Stomach (tissue), 9 donors: ENCODE data around the gene DOCK2. TPM values are rescaled to one million over a fixed set of nuclear protein-coding genes. Genes with fewer than 3 reads are reported as not detected.

ENCODE experiments used
- DNase-seq, 2 donors: peaks; one replicate each; pipeline versions ENCODE4 v3.0.0 to v3.0.0-alpha.2; 2013 to 2019
- H3K27ac ChIP-seq, 5 donors: fragments of 200-600 bp in 4 of 5; sonication (generic) in 4 of 5; one replicate each; pipeline ENCODE4 v1.5.1; 2013 to 2019; ENCODE audit warnings: mild to moderate bottlenecking in 1 of 5, moderate library complexity in 1 of 5
- H3K27me3 ChIP-seq, 3 donors: fragments of 200-600 bp; sonication (generic); one replicate each; pipeline ENCODE4 v1.5.1; 2017 to 2019; ENCODE audit warnings: mixed run types in 1 of 3
- H3K36me3 ChIP-seq, 4 donors: fragments of 200-600 bp; sonication (generic); 1 replicate in 3 of 4; 2 replicates in 1 of 4; pipeline ENCODE4 v1.5.1; 2016 to 2019
- H3K4me1 ChIP-seq, 4 donors: fragments of 200-600 bp; sonication (generic); one replicate each; pipeline ENCODE4 v1.5.1; 2016 to 2019
- H3K4me3 ChIP-seq, 4 donors: fragments of 200-600 bp; sonication (generic) in 3 of 4; one replicate each; pipeline ENCODE4 v1.5.1; 2016 to 2019; ENCODE audit warnings: mild to moderate bottlenecking in 1 of 4
- H3K9me3 ChIP-seq, 4 donors: fragments of 200-600 bp; sonication (generic); one replicate each; pipeline ENCODE4 v1.5.1; 2016 to 2019
- EP300 ChIP-seq: sonication (generic); formaldehyde crosslinking; IDR thresholded peaks from one replicate; pipeline ENCODE4 v1.6.1; 2017; ENCODE audit warnings: antibody characterized with exemption
- POLR2A ChIP-seq, 4 donors: fragments of 450-650 bp; IDR thresholded peaks; one replicate each; pipeline ENCODE4 v1.6.1; 2016; ENCODE audit warnings: antibody characterized with exemption in 4 of 4, control low read depth in 2 of 4, mild to moderate bottlenecking in 1 of 4, moderate library complexity in 1 of 4
- POLR2AphosphoS5 ChIP-seq, 3 donors: sonication (generic); formaldehyde crosslinking; IDR thresholded peaks; one replicate each; pipeline ENCODE4 v1.6.1; 2016; ENCODE audit warnings: antibody characterized with exemption in 3 of 3
- WGBS, 5 donors: extraction: QIAGEN DNeasy Blood & Tissue Kit in 3 of 5; methylation state at CpG; one replicate each; pipeline versions ENCODE4 v1.1.5 to v1.1.7; 2013 to 2018; 5-methylcytosine and 5-hydroxymethylcytosine counted together
- intact Hi-C: fragments of 100-400 bp; cut with DNase I; formaldehyde crosslinking; loops from one replicate; pipeline ENCODE4 v1.15.1; 2023; ENCODE audit warnings: low total_unique reads
- polyA plus RNA-seq, 3 donors: library from polyadenylated mRNA; stranded (reverse); fragments of 200-250 nt; gene quantifications; one replicate each; pipeline ENCODE4 v1.2.3, GENCODE V29; 2013
- total RNA-seq, 5 donors: library from RNA; depleted of rRNA; stranded (reverse); fragments of >200 nt; gene quantifications; one replicate each; pipeline versions ENCODE4 v1.1.0 to v1.2.3, GENCODE V29; 2014 to 2016
- TF ChIP-seq, protein P1 (sequence below), 7 experiments: fragments of 450-650 bp in 4 of 7; fragments of 200-600 bp in 3 of 7; sonication (generic) in 3 of 7; IDR thresholded peaks; one replicate each; pipeline ENCODE4 v1.5.1; 2016 to 2019; ENCODE audit warnings: antibody characterized with exemption in 7 of 7, control low read depth in 2 of 7, mild to moderate bottlenecking in 1 of 7
- donor health status: healthy with polysubstance abuse.
- donor health status: Bipolar disorder and iron deficiency.
- donor health status: healthy.

DOCK2 gene
- total and polyA plus RNA-seq, 8 donors = 2.1 to 50.2 (median 8.5) TPM

DNA sequence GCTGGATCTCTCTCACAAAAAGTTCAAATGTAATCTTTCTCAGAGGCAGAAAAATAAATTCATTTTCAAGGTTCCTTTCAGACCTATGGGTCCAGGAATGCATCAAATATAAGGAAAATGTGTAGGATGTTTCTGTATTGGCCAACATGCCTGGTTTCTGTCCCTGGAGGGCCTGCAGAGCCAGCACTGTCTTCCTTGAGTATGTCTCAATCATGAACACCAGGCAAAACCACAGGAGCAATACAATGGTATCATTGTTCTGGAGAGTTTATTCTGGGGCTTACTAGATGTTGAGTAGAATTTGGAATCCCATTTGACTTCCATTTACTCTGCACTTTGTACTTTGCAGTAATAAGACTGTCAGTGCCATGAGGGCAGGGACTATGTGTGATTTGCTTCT is 319.7 kb downstream of the DOCK2 start:
- H3K27me3 ChIP-seq = peaks cover 0 to 3% (median under 1%) of the 10 kb centered on the region in 3 donors
- no peaks in the 10 kb centered on the region for H3K4me1 ChIP-seq
- no peak overlapping the region for H3K27ac ChIP-seq
- intact Hi-C loops = no loop called here
- H3K9me3 ChIP-seq = no peaks in the 10 kb centered on the region
- DNase-seq = no peak
- no peaks in the 10 kb centered on the region for H3K36me3 ChIP-seq
- H3K4me3 ChIP-seq = no peak overlapping the region
- TF ChIP-seq POLR2AphosphoS5 (IDR thresholded peaks at IDR 0.05) (no peak), POLR2A (IDR thresholded peaks at IDR 0.05) (no peak), EP300 (no peak)
- TF ChIP-seq, protein P1, sequence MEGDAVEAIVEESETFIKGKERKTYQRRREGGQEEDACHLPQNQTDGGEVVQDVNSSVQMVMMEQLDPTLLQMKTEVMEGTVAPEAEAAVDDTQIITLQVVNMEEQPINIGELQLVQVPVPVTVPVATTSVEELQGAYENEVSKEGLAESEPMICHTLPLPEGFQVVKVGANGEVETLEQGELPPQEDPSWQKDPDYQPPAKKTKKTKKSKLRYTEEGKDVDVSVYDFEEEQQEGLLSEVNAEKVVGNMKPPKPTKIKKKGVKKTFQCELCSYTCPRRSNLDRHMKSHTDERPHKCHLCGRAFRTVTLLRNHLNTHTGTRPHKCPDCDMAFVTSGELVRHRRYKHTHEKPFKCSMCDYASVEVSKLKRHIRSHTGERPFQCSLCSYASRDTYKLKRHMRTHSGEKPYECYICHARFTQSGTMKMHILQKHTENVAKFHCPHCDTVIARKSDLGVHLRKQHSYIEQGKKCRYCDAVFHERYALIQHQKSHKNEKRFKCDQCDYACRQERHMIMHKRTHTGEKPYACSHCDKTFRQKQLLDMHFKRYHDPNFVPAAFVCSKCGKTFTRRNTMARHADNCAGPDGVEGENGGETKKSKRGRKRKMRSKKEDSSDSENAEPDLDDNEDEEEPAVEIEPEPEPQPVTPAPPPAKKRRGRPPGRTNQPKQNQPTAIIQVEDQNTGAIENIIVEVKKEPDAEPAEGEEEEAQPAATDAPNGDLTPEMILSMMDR (IDR thresholded peaks at IDR 0.05) = no peak

DNA sequence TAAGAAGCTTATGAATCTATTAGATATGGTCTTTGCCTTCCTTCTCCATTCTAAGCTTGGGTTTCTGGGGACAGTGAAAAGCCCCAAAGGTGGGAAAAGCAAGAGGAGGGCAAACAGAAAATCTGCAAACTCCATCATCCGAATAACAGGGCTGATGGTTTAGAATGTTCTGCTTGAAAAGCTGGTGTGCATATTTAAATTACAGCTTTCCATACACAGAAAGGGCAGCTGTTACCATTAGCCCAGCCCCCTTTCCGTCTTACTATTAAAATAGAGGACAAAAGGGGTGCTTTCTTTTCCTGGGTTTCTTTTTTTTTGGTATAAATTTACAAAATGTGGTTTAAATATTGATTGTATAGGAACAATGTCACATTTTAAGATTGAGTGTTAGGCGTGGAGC is 321.2 kb downstream of the DOCK2 start:
- no peak for DNase-seq
- Histone ChIP-seq H3K9me3 (no peaks in the 10 kb centered on the region), H3K4me1 (no peaks in the 10 kb centered on the region), H3K27me3 (peaks cover 0 to 3% (median 0%) of the 10 kb centered on the region in 3 donors), H3K4me3 (no peak overlapping the region), H3K36me3 (no peaks in the 10 kb centered on the region), H3K27ac (no peak overlapping the region)
- TF ChIP-seq EP300 = no peak
- TF ChIP-seq POLR2A (IDR thresholded peaks at IDR 0.05) = no peak
- TF ChIP-seq, protein P1 (IDR thresholded peaks at IDR 0.05) = no peak
- TF ChIP-seq POLR2AphosphoS5 (IDR thresholded peaks at IDR 0.05) = no peak
- 64 to 76% (median 68%) methylated on average over 3 of the region's 3 CpGs for WGBS, 5 donors
- intact Hi-C loops = no loop called here

DNA sequence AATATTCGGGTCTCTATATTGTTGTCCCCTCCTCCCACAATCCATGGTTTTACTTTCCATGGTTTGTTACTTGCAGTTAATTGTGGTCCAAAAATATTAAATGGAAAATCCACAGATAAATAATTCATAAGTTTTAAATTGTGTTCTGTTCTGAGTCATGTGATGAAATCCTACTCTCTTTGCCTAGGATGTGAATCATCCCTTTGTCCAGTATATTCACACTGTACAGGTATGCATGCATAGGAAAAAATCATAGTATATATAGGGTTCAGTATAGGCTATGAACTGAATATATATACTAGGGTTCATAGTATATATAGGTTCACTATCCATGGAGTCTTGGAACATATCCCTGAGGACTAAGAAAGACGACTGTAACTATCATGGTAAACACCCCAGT is 323.6 kb downstream of the DOCK2 start:
- H3K27ac ChIP-seq = no peak overlapping the region
- no peaks in the 10 kb centered on the region for H3K36me3 ChIP-seq
- DNase-seq = no peak
- intact Hi-C loops = no loop called here
- TF ChIP-seq, protein P1 (IDR thresholded peaks at IDR 0.05) = no peak
- TF ChIP-seq POLR2A (IDR thresholded peaks at IDR 0.05) (no peak), EP300 (no peak), POLR2AphosphoS5 (IDR thresholded peaks at IDR 0.05) (no peak)
- WGBS, 5 donors = 87 to 93% (median 92%) methylated on average over 2 of the region's 2 CpGs
- no peaks in the 10 kb centered on the region for H3K27me3 ChIP-seq
- H3K4me3 ChIP-seq = no peak overlapping the region
- H3K9me3 ChIP-seq = no peaks in the 10 kb centered on the region
- no peaks in the 10 kb centered on the region for H3K4me1 ChIP-seq

DNA sequence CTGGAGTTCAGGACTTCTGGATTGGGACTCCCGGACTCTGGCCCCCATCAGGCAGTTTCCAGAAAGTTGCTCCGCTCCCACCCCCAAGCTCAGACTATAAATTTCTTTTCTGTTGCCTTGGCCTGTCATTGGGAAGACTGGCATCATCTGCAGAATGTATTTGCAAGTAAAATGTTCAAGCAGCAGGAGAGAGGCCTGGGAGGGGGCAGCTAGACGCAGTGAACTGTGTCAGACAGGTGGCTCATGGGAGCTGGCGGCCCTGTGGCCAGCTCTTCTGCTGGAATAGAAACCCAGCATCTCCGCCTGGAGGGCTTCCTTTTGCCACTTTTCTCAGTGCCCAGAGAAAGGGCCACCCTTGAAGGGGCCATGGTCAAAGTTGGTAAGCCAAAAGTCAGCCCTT is 327.2 kb downstream of the DOCK2 start:
- H3K27ac ChIP-seq = no peak overlapping the region
- no peak for DNase-seq
- H3K9me3 ChIP-seq = no peaks in the 10 kb centered on the region
- WGBS, 5 donors = 66 to 92% (median 89%) methylated on average over 5 of the region's 5 CpGs
- H3K4me3 ChIP-seq = no peak overlapping the region
- no peaks in the 10 kb centered on the region for H3K36me3 ChIP-seq
- intact Hi-C loops = no loop called here
- H3K27me3 ChIP-seq = no peaks in the 10 kb centered on the region
- no peaks in the 10 kb centered on the region for H3K4me1 ChIP-seq
- TF ChIP-seq EP300 = no peak
- no peak for TF ChIP-seq POLR2AphosphoS5 (IDR thresholded peaks at IDR 0.05)
- TF ChIP-seq, protein P1 (IDR thresholded peaks at IDR 0.05) = no peak
- TF ChIP-seq POLR2A (IDR thresholded peaks at IDR 0.05) = no peak

DNA sequence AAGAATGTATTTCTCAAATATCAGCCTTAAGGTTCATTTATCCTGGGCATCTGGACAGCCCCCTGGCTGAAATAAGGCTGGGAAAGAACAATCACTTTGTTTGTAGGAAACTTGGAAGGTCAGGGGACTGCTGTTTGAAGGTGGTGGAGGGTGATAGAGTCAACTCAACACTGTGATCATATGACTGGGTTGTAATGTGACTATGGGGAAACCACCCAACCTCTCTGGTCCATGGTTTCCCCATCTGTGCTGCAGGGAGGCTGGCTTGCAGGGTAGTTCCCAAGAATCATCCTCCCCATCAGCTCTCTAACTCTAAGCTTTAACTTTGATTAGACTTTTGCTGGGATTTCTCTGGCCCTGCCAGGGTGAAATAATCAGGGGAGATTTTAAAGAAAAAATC is 333.3 kb downstream of the DOCK2 start:
- no peak for DNase-seq
- Histone ChIP-seq H3K36me3 (no peaks in the 10 kb centered on the region), H3K4me1 (no peaks in the 10 kb centered on the region), H3K27me3 (no peaks in the 10 kb centered on the region), H3K9me3 (no peaks in the 10 kb centered on the region), H3K4me3 (no peak overlapping the region), H3K27ac (no peak overlapping the region)
- TF ChIP-seq, protein P1 (IDR thresholded peaks at IDR 0.05) = no peak
- TF ChIP-seq EP300 = no peak
- no peak for TF ChIP-seq POLR2AphosphoS5 (IDR thresholded peaks at IDR 0.05)
- TF ChIP-seq POLR2A (IDR thresholded peaks at IDR 0.05) = no peak
- intact Hi-C loops = no loop called here
